Right lung (tissue), 5 donors: ENCODE measurements around the gene CDC42EP4. TPM values are rescaled to one million over a fixed set of nuclear protein-coding genes. Genes with fewer than 3 reads are reported as not detected.
A peak's percentile ranks its signal among the peaks of the same experiment; 100 is the strongest.
"Not testable (repeated sequence)": the region's sequence is repeated elsewhere in the genome, so short reads cannot be mapped to it uniquely, and the experiment has no call there.

Experiments
- DNase-seq, 2 donors: peaks; one replicate each; pipeline ENCODE4 v3.0.0-alpha.2; 2013
- polyA plus RNA-seq, 5 donors: library from polyadenylated mRNA; unstranded; fragments of 120-200 nt; gene quantifications; one replicate each; pipeline versions ENCODE4 v1.2.1 to v1.2.3, GENCODE V29; 2013; ENCODE audit warnings: inconsistent platforms in 1 of 5, low replicate concordance in 1 of 5; ENCODE audit not compliant: insufficient read length in 5 of 5, insufficient read depth in 1 of 5

CDC42EP4 gene
- polyA plus RNA-seq, 5 donors = 58.8 to 90.6 (median 67.0) TPM

DNA sequence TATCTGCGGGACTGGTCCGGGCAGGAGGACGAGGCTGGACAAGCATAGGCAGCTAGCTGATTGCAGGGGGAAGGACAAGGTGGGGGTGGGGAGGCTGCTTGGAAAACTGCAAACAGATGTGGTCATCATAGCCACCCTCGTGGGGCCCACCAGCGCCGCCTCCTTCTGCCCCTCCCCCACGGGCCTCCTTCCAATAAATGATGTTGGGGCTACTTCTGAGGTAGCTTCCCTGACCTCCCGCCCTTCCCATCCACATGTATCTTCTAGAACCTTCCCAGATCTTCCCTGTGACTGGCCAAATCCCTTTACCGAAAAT is 12.3 kb upstream of the CDC42EP4 start:
- peak in 1 of 2 donors; percentile 55 for DNase-seq

DNA sequence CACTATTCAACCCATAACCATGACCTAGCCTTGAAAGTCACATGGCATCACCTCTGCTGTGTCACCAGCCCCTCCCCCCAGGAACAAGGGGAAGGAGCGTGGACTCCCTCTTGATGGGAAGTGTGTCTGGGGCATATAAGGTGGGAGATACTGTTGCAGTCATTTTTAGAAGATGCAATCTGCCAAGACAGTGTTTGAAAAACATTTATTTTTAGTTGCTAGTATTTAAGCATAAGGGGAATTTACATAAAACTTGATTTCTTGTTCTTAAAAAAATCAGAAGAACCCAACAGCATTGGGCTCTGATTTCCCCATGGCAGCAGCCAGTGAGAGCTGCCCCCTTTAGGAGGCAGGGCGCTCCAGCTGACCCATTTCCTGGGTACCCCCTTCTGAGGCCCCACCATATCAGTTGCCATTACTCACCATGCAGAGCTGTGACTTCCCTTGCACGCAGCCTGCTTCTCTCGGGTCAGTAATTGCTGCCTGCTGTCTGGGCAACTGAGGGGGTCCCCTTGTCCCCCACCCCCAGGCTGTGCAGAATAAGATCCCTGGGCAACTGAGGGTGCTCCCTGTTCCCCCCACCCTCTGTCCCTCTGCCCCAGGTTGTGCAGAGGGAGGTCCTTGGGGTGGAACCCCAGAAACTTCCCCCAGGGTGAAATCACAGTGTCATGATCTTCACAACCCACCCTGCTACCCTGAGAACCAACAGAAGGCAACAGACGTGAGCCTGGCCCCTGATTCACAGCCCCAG is 11.8 kb upstream of the CDC42EP4 start:
- no peak for DNase-seq

DNA sequence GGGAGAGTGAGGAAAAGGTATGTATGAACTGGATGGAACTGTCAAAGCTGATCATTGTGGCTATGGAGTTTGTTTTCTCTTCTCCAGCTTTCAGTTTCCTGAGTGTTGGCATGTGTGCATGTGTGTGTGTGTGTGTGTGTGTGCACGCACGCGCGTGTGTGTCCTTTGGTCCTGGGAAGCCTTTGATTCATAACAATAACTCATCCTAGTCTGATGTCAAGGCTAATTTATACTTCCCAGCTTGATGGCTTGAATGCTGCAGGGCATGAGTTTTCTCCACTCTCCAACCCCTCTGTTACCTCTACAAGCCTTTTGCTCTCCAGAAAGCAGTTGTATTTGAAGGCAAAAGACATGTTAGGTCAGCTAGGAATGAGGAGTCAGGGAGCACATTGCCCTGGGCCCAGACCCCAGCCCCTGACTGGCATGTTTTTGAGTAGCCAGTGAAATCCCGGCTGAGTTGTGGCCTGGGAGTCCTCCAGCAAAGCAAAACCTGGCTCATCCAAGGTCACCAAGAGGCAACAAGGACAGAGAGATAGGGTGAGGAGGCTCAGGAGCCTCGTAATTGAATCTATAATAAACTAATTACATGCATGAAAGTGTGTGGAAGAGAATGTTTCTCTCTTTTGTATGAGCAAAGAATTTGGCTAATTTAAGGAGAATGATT is 8.9 kb upstream of the CDC42EP4 start:
- no peak for DNase-seq

DNA sequence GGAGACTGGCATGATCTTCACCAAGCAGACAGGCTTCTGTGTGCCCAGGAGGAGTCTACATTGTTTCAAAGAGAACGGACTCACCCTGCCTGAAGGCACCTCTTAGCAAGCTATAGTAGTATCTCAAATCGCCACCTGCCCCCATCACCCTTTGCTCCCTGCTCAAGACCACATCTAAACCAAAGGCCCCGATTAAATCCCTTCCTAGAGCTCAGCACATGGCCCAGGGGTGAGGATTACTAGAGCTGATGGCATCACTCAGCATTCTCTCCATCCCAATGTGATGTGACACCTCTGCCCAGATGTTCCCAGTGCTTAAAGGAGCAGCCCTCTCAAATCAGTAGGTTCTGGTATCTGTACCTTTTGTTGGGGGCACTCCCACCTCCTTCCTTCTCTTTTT is 8.0 kb upstream of the CDC42EP4 start:
- no peak for DNase-seq

DNA sequence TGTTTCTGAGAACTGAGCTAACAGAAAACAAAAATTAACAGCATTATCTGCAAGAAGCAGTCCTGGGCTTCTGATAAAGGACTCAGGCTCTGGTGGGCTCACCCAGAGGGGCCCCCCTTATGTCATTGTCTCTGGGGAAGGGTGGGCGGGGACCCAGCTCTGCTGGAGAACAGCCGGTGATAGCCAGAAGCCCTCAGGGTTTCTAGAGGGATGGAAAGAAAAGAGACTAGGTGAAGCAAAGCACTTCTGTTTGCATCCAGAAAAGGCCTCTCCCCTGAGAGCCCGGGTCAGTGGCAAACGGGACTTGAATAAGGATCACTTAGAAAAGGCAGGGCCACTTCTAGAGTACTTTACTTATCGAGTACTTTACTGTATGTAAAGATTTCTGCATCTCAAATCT is 7.0 kb upstream of the CDC42EP4 start:
- no peak for DNase-seq

DNA sequence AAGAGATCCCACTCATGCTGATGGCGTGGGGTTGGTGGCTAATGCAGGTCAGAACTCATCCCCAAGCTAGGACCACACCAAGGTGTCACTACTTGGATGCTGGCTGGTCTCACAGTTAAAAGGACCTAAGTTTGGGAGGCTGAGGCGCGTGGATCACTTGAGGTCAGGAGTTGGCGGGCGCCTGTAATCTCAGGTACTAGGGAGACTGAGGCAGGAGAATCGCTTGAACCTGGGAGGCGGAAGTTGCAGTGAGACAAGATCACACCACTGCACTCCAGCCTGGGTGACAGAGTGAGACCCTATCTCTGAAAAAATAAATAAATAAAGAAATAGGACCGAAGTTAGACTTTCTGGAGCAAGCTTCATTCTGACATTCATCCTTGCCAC is 6.6 kb upstream of the CDC42EP4 start:
- no peak for DNase-seq

DNA sequence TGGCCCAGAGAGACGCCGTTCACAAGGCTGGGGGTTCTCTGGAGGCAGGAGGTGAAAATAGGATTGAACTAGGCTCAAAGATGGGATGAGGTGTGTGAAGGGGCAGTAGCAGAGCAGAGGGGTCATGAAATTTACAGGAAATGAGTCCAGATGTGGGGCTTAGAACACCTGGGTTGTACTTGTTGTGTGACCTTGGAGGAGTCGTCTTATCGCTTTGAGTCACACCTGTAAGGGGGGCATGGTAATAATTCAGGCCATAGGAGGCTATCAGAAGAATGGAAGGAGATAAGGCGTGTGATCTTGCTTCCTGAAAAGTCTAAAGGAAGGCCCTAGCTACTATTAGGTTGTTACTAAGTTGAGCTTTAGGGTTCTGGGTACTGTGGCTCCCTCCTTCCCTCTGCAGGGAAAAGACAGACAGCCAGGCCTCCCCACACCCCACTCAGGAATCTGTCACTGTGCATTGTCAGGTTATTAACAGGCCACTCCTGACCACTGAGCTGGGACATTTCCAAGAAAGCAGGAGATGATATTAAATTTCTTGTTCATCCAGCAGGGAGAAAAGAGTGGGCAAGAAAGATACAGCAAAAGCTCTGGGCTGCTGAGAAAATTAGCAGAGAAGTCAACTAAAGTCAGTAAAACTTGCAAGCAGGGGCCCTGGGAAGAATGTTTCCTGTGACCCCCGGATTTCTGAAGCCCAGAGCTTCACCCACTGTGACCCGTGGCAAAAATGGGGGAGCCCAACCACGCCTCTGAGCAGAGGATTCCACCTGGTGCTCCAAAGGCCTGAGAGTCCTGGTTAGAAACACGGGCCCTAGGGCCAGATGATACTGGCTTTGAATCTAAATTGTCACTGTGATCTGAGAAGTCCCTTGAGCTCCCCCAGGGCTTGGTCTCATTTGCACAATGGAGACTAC is 6.0 kb upstream of the CDC42EP4 start:
- no peak for DNase-seq

DNA sequence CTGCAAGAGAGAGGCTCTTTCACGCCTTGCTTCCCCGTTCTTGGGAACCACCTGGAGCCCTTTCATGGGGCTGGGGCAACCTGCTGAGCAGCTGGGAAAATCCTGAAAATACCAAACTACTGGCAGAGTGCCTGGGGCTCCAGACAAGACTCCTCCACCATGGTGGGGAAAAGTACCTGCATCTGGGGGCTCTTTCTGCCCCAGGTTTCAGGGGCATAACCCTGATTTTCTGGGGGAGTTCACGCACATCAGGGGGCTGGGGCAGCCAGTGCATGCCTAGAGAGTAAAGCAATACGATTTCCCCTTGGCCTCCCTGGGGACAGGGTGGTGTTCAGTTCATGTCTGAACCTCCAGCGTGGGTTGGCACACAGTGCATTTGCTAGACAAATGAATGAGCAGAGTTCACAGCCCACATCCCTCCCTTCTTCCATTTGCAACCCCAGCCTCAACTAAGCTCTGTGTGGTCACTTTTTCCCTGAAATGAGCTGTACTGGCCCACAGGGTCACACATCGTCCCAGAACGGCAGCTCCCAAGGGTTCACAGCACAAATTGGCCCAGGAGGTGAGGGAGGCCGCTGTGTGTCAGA is 5.2 kb upstream of the CDC42EP4 start:
- DNase-seq = no peak

DNA sequence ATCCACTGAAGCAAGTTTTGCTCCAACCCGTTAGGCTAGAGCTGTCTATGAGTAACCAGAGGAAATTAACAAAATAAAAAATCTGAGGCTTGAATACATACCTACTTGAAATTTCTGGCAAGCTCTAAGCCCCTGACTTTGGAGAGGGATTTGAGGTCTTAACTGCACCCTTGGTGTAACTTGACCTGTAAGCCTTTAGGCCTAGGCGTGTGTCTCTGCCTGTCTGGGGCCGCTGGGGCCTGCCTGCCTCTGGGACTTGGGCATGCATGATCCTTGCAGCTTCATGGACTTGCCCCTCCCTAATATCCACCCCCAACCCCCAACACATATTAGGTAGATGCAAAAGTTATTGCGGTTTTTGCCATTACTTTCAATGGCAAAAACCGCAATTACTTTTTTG is 3.7 kb upstream of the CDC42EP4 start:
- no peak for DNase-seq

DNA sequence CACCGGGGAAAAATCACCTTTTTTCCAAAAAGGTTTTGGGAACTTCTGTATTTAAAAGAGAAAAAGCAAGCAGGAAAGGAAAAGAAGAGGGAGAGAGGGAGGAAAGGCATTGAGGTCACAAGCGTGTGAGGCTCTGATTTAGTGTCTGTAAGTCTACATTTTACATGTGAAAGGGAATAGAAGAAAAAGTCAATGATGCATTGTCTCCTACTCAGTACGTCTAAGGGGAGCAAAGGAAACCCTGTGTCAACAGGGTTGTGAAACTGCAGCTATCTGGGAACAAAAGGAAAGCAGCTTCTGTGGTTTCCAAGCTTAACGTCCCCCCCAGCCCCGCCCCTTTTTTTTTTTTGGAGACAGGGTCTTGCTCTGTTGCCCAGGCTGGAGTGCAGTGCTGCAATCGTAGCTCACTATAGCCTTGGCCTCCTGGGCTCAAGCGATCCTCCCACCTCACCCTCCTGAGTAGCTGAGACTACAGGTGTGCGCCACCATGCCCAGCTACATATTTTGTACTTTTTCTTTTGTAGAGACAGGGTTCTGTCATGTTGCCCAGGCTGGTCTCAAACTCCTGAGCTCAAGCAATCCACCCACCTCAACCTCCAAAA is 1.8 kb upstream of the CDC42EP4 start:
- no peak for DNase-seq

DNA sequence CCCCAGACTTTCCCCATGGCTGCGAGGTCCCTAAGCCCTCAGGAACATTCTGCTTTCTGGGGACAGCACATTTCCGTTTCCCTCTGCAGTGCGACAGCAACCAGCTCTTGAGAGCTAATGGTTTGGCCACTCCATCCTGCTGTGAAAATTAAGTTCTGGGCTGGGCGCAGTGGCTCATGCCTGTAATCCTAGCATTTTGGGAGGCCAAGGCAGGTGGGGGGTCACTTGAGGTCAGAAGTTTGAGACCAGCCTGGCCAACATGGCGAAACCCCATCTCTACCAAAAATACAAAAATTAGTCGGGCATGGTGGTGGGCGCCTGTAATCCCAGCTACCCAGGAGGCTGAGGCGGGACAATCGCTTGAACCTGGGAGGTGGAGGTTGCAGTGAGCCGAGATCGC is 1.1 kb upstream of the CDC42EP4 start:
- not testable (repeated sequence) for DNase-seq

DNA sequence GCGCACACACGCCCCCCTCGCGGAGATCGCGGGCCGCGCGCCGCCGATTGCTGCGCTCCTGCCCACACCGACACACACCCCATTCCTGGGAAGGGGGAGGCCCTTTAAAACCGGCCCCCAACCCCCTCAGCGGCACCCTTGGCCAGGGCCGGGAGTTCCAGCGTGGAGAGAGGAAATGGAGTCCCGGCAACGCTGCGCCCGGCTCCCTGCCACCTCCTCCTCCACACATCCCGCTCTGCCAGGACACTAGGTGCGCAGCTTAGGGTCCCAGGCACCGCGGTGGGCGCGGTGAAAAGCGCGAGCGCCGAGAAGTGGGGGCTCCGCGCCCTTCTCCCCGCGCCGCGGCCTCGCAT is 397 bp downstream of the CDC42EP4 start:
- DNase-seq = no peak

DNA sequence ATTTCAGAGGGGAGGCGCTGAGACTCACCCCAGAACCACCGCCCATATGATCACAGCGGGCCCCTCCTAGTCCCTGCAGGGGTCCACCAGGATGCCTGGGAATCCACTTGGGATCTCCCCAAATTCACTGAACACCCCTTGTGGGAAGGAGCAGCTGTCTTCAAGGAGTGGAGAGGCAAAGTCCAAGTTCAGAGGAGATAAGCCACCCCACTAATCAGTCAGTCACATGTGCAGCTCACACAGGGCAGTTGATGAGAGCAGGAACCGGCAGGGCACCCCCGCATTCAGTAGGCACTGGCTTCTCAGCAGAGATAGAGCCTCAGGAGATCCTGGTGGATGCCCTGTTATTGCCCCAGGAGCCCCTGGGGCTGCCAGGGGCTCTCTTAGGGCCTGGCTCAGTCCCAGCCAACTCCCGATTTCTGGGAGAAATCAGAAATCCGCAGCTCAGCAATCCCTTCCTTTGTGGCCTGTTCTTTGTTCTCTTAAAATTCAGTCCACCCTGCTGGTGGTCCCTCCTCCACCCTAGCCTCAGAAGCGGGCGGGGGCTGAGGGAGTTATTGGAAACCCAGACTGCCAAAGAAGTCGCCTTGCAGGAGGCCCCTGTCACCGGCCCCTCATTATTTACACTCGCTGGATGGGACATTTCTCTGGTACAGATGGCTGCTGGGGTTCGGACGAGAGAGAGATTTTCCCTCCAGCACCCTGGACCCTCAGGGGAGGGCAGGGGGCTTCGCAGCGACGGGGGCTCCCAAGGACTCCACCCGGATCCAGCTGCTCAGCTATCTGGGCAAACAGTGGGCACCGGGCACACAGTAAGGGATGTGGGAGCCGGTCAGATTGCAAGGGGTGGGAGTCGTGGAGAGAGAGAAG is 1.8 kb downstream of the CDC42EP4 start:
- peak; percentile 68 to 70 for DNase-seq

DNA sequence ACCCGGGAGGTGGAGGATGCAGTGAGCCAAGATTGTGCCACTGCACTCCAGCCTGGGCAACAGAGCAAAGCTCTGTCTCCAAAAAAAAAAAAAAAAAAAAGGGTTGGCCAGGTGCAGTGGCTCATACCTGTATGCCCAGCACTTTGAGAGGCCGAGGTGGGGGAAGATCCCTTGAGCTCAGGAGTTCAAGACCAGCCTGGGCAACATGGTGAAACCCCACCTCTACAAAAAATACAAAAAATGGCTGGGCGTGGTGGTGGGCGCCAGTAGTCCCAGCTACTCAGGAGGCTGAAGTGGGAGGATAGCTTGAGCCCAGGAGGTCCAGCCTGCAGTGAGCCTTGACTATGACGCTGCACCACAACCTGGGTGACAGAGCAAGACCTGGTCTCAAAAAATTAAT is 2.8 kb downstream of the CDC42EP4 start:
- DNase-seq = not testable (repeated sequence)

DNA sequence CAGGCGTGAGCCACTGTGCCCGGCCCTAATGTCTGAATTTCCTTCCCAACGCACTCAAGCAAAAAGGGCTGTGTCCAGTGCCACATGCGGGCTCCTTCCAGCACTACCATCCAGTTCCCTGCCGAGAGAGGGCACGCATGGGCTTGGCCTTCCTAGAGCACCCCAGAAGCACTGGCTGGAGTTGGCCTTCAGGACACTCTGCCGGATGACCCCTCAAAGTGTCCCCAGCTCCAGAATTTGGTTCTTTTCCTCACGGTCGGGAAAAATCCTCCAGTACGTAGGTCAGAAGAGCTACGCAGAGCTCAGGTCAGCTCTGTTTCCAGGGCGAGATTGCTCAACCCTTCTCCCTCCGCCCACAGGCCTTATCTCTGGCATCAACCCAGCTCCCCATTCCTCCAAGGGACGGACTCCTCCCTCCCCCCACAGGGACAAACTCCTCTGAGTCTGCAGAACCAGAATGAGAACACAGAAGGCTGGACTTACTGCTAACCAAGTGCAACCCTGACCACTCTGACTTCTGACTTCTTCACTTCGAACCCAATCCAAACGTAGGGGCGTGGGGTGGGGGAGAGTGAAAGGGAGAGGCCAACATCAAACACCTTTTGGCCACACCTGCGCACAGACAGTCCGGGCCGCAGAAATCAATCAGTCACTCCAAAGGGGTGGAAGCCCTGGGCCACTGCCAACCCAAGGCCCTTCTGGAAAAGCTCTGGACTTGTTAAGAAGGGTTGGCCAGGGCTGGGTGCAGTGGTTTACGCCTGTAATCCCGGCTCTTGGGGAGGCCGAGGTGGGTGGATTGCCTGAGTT is 3.6 kb downstream of the CDC42EP4 start:
- peak; percentile 87 to 89 for DNase-seq

DNA sequence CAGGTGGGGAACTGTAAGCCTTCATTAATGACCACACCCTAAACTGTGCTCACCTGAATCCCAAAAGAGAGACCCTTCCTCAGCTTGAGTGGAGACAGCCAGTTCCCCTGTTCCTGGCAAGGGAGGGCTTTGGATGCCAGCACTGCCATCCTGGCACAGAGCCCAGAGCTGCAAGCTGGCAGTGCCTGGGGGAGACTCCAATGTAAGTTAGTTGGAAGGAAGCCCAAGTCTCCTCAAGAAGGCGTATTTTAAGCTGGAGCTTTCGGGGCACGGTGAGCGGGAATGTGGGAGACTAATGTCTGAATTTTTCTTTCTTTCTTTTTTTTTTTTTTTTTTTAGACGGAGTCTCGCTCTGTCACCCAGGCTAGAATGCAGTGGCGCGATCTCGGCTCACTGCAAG is 4.7 kb downstream of the CDC42EP4 start:
- no peak for DNase-seq

DNA sequence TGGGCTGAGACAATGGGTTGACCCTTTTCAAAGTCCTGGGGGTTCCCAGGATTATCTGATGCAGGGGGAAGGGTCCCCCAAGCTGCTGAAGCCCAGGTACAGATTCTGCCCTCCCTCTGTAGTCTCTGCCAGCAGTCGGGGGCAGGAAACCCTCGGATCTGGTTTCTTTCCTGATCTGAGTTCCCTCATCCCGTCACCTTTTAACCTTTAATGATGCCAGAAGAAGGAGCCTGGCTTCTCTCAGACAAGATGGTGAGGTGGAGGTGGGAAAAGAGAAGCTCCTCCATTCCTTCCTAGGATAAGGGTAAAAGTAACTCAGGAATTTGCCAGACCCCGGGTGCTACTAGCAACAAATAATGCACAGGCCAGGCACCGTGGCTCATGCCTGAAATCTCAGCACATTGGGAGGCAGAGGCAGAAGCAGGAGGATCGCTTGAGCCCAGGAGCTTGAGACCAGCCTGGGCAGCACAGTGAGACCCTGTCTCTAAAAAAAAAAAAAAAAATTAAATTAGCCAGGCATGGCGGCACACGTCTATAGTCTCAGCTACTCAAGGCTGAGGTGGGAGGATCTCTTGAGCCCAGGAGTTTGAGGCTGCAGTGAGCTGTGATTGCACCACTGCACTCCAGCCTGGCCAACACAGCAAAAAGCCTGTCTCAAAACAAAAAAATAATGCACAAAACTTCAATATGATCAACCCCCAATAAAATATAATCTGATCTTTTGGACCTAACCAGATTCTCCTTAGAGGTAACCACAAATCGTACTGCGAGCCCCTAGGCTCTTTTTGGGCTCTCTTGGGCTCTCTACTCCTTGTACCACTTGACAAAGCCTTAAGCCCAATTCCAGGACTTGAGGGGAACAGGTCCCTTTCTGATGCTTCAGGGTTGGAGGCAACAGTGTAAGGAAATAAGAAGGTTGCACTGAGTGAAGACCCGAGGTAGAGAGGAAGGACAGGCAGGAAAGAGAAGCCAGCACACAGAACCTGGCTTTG is 5.7 kb downstream of the CDC42EP4 start:
- DNase-seq = no peak

DNA sequence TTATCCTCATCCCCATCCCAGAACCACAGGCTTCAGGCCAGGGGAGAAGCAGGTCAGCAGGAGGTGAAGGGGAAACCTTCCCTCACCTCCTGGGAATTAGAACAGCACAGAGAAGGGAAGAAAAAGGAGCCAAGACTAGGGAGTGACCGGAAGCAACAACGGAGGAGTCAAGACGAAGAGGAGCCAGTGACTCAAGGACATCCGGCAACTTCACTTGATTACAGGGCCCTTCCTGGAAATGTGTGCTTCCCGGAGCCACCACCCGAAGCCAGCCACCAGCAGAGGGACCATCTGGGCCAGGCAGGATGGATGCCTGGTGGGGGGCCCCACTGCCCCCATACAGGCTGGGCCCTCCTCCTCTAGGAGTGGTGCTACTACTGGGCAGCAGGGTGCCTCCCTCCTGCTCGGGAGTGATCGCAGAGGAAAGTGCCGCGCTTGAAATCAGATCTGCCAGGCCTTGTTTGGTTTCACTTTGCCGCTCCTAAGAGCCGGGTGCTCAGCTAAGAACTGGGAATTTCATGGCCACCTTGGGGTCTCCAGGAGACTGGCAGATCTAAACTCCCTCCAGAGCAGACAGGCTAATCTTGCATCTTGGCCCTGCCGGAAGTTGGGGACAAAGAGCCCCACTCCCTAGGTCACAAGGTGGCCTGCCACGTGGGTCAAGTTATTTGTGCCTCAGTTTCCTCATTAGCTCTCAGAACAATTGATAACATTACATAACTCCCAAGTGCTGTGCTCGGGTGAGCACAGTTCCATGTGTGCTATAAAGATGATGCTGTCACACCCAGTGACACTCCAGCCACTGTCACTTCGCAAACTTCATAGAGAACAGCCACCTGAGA is 6.6 kb downstream of the CDC42EP4 start:
- DNase-seq = peak; percentile 62 to 63
